ENCODE measurements around the gene TNS4. TPM values are rescaled to one million over a fixed set of nuclear protein-coding genes. Genes with fewer than 3 reads are reported as not detected.
"Not testable (repeated sequence)": the region's sequence is repeated elsewhere in the genome, so short reads cannot be mapped to it uniquely, and the experiment has no call there.

Gene TNS4
- total and polyA plus RNA-seq, 2 experiments from 2014 or later = 0.20 TPM; not detected in 1

DNA sequence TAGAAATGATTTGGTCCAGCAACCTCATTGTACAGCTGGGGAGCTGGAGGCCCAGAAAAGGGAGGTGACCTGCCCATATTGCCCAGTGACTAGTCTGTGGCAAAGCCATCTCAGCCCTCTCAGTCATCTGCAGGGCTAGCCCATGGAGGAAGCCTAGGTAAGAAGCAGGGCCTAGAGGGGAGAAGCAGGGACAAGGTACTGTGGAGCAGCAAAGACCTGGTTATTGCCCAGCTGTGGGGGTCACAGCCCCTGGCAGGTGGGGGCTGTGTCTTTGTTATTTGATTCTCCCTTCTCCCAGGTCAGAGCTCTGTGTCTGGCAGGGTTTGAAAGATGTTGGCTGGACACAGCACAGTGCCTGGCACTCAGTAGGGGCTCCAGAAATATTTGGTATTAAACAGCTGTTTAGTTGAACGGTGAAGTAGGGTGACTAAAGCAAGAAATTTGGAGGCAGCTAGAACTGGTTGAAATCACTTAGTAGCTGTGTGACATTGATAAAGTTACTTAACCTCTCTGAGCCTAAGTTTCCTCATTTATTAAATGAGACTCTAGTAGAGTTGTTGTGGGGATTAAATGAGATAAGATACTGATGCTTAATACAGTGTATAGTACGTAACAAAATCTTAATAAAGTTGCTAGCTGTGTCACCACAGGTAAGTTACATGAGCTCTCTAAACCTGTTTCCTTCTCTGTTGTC, 46.5 kb upstream of the TNS4 start:
- WGBS, 2 experiments (ENCODE audit: low coverage in 1 of 2, low lambda C conversion rate in 2 of 2, missing lambda C conversion rate in 2 of 2) = 53 to 54% methylated on average over 2 of the region's 2 CpGs
- Histone ChIP-seq H3K27ac (peak overlapping the region; percentile 100), H3K27me3 (replicated peaks; ENCODE audit: insufficient read depth) (no peaks in the 10 kb centered on the region), H3K4me3 (no peak overlapping the region), H3K4me1 (ENCODE audit: insufficient read depth) (peaks cover 54% of the 10 kb centered on the region), H3K4me2 (ENCODE audit: unreplicated experiment) (no peak overlapping the region), H2AFZ (no peak overlapping the region), H4K20me1 (ENCODE audit: insufficient read depth) (no peaks in the 10 kb centered on the region), H3F3A (ENCODE audit: insufficient read depth) (peaks cover 48% of the 10 kb centered on the region), H3K79me2 (ENCODE audit: insufficient read depth) (no peaks in the 10 kb centered on the region), H3K9me3 (ENCODE audit: low read depth) (no peaks in the 10 kb centered on the region), H3K9ac (peak overlapping the region; percentile 96; the same call in 1 of the 2 replicates), H3K36me3 (ENCODE audit: low read depth) (no peaks in the 10 kb centered on the region), H3K9me2 (ENCODE audit: insufficient read depth) (no peaks in the 10 kb centered on the region)
- no peak for DNase-seq
- in situ Hi-C loops (cut with MboI) = no loop called here
- no peak for TF ChIP-seq EZH2 (IDR thresholded peaks at IDR 0.05; ENCODE audit: insufficient read depth, poor library complexity, severe bottlenecking)
- no peak for TF ChIP-seq EZH2phosphoT487 (IDR thresholded peaks at IDR 0.05; ENCODE audit: insufficient read depth, low read depth)

- Histone ChIP-seq H3K4me3 (no peak overlapping the region), H3K4me2 (ENCODE audit: unreplicated experiment) (no peak overlapping the region), H3K36me3 (ENCODE audit: low read depth) (no peaks in the 10 kb centered on the region), H3K9me3 (ENCODE audit: low read depth) (no peaks in the 10 kb centered on the region), H3K4me1 (ENCODE audit: insufficient read depth) (peaks cover 52% of the 10 kb centered on the region), H3K9ac (peak overlapping the region; percentile 96; the same call in 1 of the 2 replicates), H2AFZ (no peak overlapping the region), H4K20me1 (ENCODE audit: insufficient read depth) (no peaks in the 10 kb centered on the region), H3K27ac (no peak overlapping the region), H3K79me2 (ENCODE audit: insufficient read depth) (no peaks in the 10 kb centered on the region), H3K9me2 (ENCODE audit: insufficient read depth) (no peaks in the 10 kb centered on the region), H3K27me3 (replicated peaks; ENCODE audit: insufficient read depth) (no peaks in the 10 kb centered on the region), H3F3A (ENCODE audit: insufficient read depth) (peaks cover 44% of the 10 kb centered on the region)
- TF ChIP-seq EZH2 (IDR thresholded peaks at IDR 0.05; ENCODE audit: insufficient read depth, poor library complexity, severe bottlenecking) (no peak), EZH2phosphoT487 (IDR thresholded peaks at IDR 0.05; ENCODE audit: insufficient read depth, low read depth) (no peak)
- 91 to 97% methylated on average over 11 of the region's 11 CpGs for WGBS, 2 experiments (ENCODE audit: low coverage in 1 of 2, low lambda C conversion rate in 2 of 2, missing lambda C conversion rate in 2 of 2)
- DNase-seq = no peak
- in situ Hi-C loops (cut with MboI) = no loop called here
Observed at GRCh38 chr17:40547079-40547784, 45.8 kb upstream of the TNS4 start.

- H3K27me3 ChIP-seq (replicated peaks; ENCODE audit: insufficient read depth); DNase-seq; H2AFZ ChIP-seq; H3K27ac ChIP-seq; H3K9me3 ChIP-seq (ENCODE audit: low read depth); H3K36me3 ChIP-seq (ENCODE audit: low read depth); H3K4me3 ChIP-seq; H3K9ac ChIP-seq; H4K20me1 ChIP-seq (ENCODE audit: insufficient read depth); in situ Hi-C loops (cut with MboI); H3K4me2 ChIP-seq (ENCODE audit: unreplicated experiment); H3K9me2 ChIP-seq (ENCODE audit: insufficient read depth); H3K79me2 ChIP-seq (ENCODE audit: insufficient read depth): not testable (repeated sequence)
- H3K4me1 ChIP-seq (ENCODE audit: insufficient read depth) = peaks cover 54% of the 10 kb centered on the region
- 83 to 85% methylated on average over 4 of the region's 4 CpGs for WGBS, 2 experiments (ENCODE audit: low coverage in 1 of 2, low lambda C conversion rate in 2 of 2, missing lambda C conversion rate in 2 of 2)
- peaks cover 41% of the 10 kb centered on the region for H3F3A ChIP-seq (ENCODE audit: insufficient read depth)
Observed at GRCh38 chr17:40546497-40546896, 45.1 kb upstream of the TNS4 start.

DNA sequence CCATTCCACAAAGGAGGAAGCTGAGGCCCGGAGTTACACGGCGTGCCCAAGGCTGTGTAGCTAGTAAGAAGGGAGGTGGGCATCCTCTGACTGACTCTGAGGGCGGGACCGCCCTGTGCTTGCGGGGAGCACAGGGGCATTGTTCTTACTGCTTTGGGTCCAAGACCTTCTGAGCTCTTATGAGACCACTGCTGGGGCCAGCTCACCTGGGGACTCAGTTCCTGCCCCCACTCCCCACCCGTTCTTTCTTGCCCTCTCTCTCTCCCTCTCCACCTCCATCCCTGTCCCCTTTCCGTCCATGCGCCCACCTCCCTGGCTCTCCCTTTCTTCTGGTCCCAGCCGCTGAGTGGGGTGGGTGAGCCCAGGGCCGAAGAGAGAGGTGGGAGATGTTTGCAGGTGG, 44.2 kb upstream of the TNS4 start:
- peaks cover 48% of the 10 kb centered on the region for H3K4me1 ChIP-seq (ENCODE audit: insufficient read depth)

More for the DNA sequence above, 44.2 kb upstream of the TNS4 start:
- no peak for DNase-seq
- Histone ChIP-seq H3K4me3 (no peak overlapping the region), H3F3A (ENCODE audit: insufficient read depth) (peaks cover 35% of the 10 kb centered on the region), H3K9me3 (ENCODE audit: low read depth) (no peaks in the 10 kb centered on the region), H3K36me3 (ENCODE audit: low read depth) (no peaks in the 10 kb centered on the region), H3K79me2 (ENCODE audit: insufficient read depth) (no peaks in the 10 kb centered on the region), H3K9me2 (ENCODE audit: insufficient read depth) (no peaks in the 10 kb centered on the region), H3K27ac (no peak overlapping the region), H3K4me2 (ENCODE audit: unreplicated experiment) (no peak overlapping the region), H3K9ac (no peak overlapping the region), H4K20me1 (ENCODE audit: insufficient read depth) (no peaks in the 10 kb centered on the region), H3K27me3 (replicated peaks; ENCODE audit: insufficient read depth) (no peaks in the 10 kb centered on the region), H2AFZ (no peak overlapping the region)
- WGBS, 2 experiments (ENCODE audit: low coverage in 1 of 2, low lambda C conversion rate in 2 of 2, missing lambda C conversion rate in 2 of 2) = 78 to 84% methylated on average over 11 of the region's 11 CpGs
- no peak for TF ChIP-seq EZH2 (IDR thresholded peaks at IDR 0.05; ENCODE audit: insufficient read depth, poor library complexity, severe bottlenecking)
- TF ChIP-seq EZH2phosphoT487 (IDR thresholded peaks at IDR 0.05; ENCODE audit: insufficient read depth, low read depth) = no peak
- in situ Hi-C loops (cut with MboI) = no loop called here

Data from GM23248 (cell line).